Measurements from ENCODE around the gene PIWIL4.

DNA sequence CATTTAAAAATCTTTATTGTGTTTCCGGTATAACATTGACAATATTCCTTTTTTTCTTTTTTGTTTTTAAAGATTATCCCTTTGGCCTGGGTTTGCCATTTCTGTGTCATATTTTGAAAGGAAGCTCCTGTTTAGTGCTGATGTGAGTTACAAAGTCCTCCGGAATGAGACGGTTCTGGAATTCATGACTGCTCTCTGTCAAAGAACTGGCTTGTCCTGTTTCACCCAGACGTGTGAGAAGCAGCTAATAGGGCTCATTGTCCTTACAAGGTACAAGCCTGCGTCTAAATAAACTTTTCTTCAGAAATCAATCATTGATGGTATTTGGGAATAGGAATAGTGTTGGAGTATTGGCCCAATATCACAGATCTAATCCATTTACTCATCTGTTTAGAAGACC is 19.8 kb downstream of the PIWIL4 start:
- TF ChIP-seq, protein P1, sequence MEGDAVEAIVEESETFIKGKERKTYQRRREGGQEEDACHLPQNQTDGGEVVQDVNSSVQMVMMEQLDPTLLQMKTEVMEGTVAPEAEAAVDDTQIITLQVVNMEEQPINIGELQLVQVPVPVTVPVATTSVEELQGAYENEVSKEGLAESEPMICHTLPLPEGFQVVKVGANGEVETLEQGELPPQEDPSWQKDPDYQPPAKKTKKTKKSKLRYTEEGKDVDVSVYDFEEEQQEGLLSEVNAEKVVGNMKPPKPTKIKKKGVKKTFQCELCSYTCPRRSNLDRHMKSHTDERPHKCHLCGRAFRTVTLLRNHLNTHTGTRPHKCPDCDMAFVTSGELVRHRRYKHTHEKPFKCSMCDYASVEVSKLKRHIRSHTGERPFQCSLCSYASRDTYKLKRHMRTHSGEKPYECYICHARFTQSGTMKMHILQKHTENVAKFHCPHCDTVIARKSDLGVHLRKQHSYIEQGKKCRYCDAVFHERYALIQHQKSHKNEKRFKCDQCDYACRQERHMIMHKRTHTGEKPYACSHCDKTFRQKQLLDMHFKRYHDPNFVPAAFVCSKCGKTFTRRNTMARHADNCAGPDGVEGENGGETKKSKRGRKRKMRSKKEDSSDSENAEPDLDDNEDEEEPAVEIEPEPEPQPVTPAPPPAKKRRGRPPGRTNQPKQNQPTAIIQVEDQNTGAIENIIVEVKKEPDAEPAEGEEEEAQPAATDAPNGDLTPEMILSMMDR (IDR thresholded peaks at IDR 0.05; ENCODE audit: insufficient read depth, low read length, poor library complexity, severe bottlenecking), result no peak
- no peak for TF ChIP-seq EZH2phosphoT487 (conservative IDR thresholded peaks at IDR 0.05; ENCODE audit: low read length)

Data from SU-DHL-6 (cell line).